Uterus (tissue), 2 donors: ENCODE measurements around the gene PRPS2.

ENCODE experiments used
- CTCF ChIP-seq, 4 experiments: fragments of 200-600 bp in 2 of 4; fragments of 450-650 bp in 2 of 4; sonication (generic) in 2 of 4; IDR thresholded peaks; one replicate each; pipeline ENCODE4 v1.5.1; 2016 to 2019; ENCODE audit warnings: antibody characterized with exemption in 4 of 4, mild to moderate bottlenecking in 2 of 4, moderate library complexity in 1 of 4
- POLR2A ChIP-seq, 2 donors: fragments of 450-650 bp; IDR thresholded peaks; one replicate each; pipeline ENCODE4 v1.6.1; 2016; ENCODE audit warnings: antibody characterized with exemption in 2 of 2, mild to moderate bottlenecking in 1 of 2, moderate library complexity in 1 of 2

- no peak for TF ChIP-seq CTCF (IDR thresholded peaks at IDR 0.05)
- no peak for TF ChIP-seq POLR2A (IDR thresholded peaks at IDR 0.05)
Observed at GRCh38 chrX:12753366-12753765, 37.8 kb upstream of the PRPS2 start.
